ENCODE results near the gene SLC25A18. TPM values are rescaled to one million over a fixed set of nuclear protein-coding genes. Genes with fewer than 3 reads are reported as not detected.

Gene SLC25A18
- total and polyA plus RNA-seq, 2 of the 8 experiments (the other 6 are each of a cell fraction or from before 2014, with no cell fraction given), result 2.8 to 2.9 TPM

- Histone ChIP-seq H3K9me3 (ENCODE audit: insufficient read depth in 2 of 2, low read depth in 1 of 2, low read length in 1 of 2) (no peaks in the 10 kb centered on the region), H2BK12ac (ENCODE audit: low read depth, low read length) (no peak overlapping the region), H4K5ac (ENCODE audit: insufficient read length, low read depth, low read length) (no peak overlapping the region), H3K4me3 (ENCODE audit: extremely low read depth in 1 of 4, insufficient read depth in 2 of 4, low read depth in 3 of 4, low read length in 4 of 4) (no peak overlapping the region), H3K4me1 (replicated peaks in 1 of 4; ENCODE audit: control insufficient read depth in 3 of 4, insufficient read depth in 4 of 4, low read length in 3 of 4) (no peaks in the 10 kb centered on the region), H3K27ac (ENCODE audit: low read depth, low read length) (no peak overlapping the region), H4K91ac (replicated peaks; ENCODE audit: insufficient read length, low read length) (no peak overlapping the region), H3K56ac (replicated peaks; ENCODE audit: insufficient read length, low read depth, low read length) (no peak overlapping the region), H2BK15ac (ENCODE audit: low read length) (no peak overlapping the region), H3K27me3 (replicated peaks in 1 of 4; ENCODE audit: control insufficient read depth in 3 of 4, extremely low read depth in 1 of 4, insufficient read depth in 3 of 4, low read length in 3 of 4) (no peaks in the 10 kb centered on the region), H2BK20ac (ENCODE audit: low read length) (no peak overlapping the region), H2AK5ac (ENCODE audit: low read depth, low read length) (no peak overlapping the region), H3K79me1 (ENCODE audit: low read depth, low read length) (no peaks in the 10 kb centered on the region; the same call in 1 of the 2 replicates), H4K20me1 (replicated peaks in 1 of 2; ENCODE audit: control insufficient read depth in 1 of 2, insufficient read depth in 2 of 2, low read length in 2 of 2) (peaks cover 1 to 2% of the 10 kb centered on the region in 2 experiments), H3K18ac (ENCODE audit: extremely low read depth, low read length) (no peak overlapping the region), H3K4ac (replicated peaks; ENCODE audit: insufficient read length, low read depth, low read length) (no peak overlapping the region), H2BK5ac (ENCODE audit: low read depth, low read length) (no peak overlapping the region), H3K9ac (replicated peaks in 1 of 4; ENCODE audit: extremely low read depth in 1 of 4, low read depth in 3 of 4, low read length in 3 of 4) (no peak overlapping the region), H3K23ac (ENCODE audit: insufficient read length) (no peak overlapping the region), H3K23me2 (ENCODE audit: low read depth, low read length) (no peaks in the 10 kb centered on the region), H2AFZ (ENCODE audit: low read length) (no peak overlapping the region), H3K79me2 (ENCODE audit: control insufficient read depth in 1 of 2, insufficient read depth in 2 of 2, low read length in 2 of 2) (0 out of 4 replicates have a peak, but pooled peaks cover 0 to 6% of the 10 kb centered on the region in 2 experiments), H4K8ac (ENCODE audit: extremely low read depth, insufficient read depth, low read length) (no peak overlapping the region), H2BK120ac (replicated peaks; ENCODE audit: low read depth, low read length) (no peak overlapping the region), H3K36me3 (ENCODE audit: control insufficient read depth in 2 of 4, insufficient read depth in 4 of 4, low read length in 3 of 4) (peaks cover 13 to 44% (median 31%) of the 10 kb centered on the region in 4 experiments), H3K4me2 (ENCODE audit: insufficient read depth in 1 of 2, low read depth in 2 of 2, low read length in 2 of 2) (no peak overlapping the region), H3K14ac (ENCODE audit: insufficient read length) (no peak overlapping the region)
- 91% methylated on average over 4 of the region's 4 CpGs; no CpG with 5 or more reads in 1 of the 2 experiments for WGBS, 2 experiments (ENCODE audit: extremely low coverage in 1 of 2, insufficient coverage in 1 of 2, insufficient read length in 1 of 2, insufficient replicate concordance in 2 of 2, low coverage in 1 of 2, low lambda C conversion rate in 2 of 2, missing lambda C conversion rate in 1 of 2)
- CTCF ChIA-PET (ENCODE audit: partially characterized antibody), result interaction anchor here (2.1 kb wide), 1 partner anchor 49 kb away, joined by 7 read pairs; no protein-coding TSS in a partner anchor
- FAIRE-seq (no peak), DNase-seq (ENCODE audit: low read depth in 1 of 2, low spot score in 2 of 2) (no peak)
- no peak for TF ChIP-seq BACH1 (IDR thresholded peaks at IDR 0.05; ENCODE audit: low read length)
- POLR2A ChIA-PET (ENCODE audit: partially characterized antibody), result interaction anchor here (1.3 to 3.2 kb wide), 2 partner anchors 11 to 19 kb away, joined by 5 to 12 read pairs; no protein-coding TSS in a partner anchor
Observed at GRCh38 chr22:17607891-17608521, 44.7 kb downstream of the SLC25A18 start.
